DMS79 treated with DMSO at 0.1 percent for 48 hours (cell line): ENCODE measurements around the gene APOC1.
"Not testable (repeated sequence)": the region's sequence is repeated elsewhere in the genome, so short reads cannot be mapped to it uniquely, and the experiment has no call there.

Source experiments
- DNase-seq: peaks from one replicate; lab custom pipeline; 2025; lab: John Stamatoyannopoulos, UW

The APOC1 gene

GRCh38 chr19:44914433-44915206 lies at the start of gene APOC1:
APOC1 (plus strand) TSS chr19:44914608; CDS start chr19:44914892, 284 bp downstream.
- peak; percentile 84 for DNase-seq

GRCh38 chr19:44865196-44865767 lies 49.1 kb upstream of the APOC1 start:
- no peak for DNase-seq

- no peak for DNase-seq
Measured at GRCh38 chr19:44866664-44867063, 47.7 kb upstream of the APOC1 start.

GRCh38 chr19:44867578-44867977 lies 46.8 kb upstream of the APOC1 start:
- no peak for DNase-seq

- no peak for DNase-seq
Measured at GRCh38 chr19:44869733-44870470, 44.5 kb upstream of the APOC1 start.

GRCh38 chr19:44871809-44872208 lies 42.6 kb upstream of the APOC1 start:
- DNase-seq = no peak

- DNase-seq = no peak
Measured at GRCh38 chr19:44872661-44873060, 41.7 kb upstream of the APOC1 start.

GRCh38 chr19:44874317-44874716 lies 40.1 kb upstream of the APOC1 start:
- DNase-seq = no peak

- DNase-seq = no peak
Measured at GRCh38 chr19:44875666-44876451, 38.5 kb upstream of the APOC1 start.

GRCh38 chr19:44876930-44877535 lies 37.4 kb upstream of the APOC1 start:
- DNase-seq = no peak

- no peak for DNase-seq
Measured at GRCh38 chr19:44878120-44878865, 36.1 kb upstream of the APOC1 start.

- no peak for DNase-seq
Measured at GRCh38 chr19:44879309-44880065, 34.9 kb upstream of the APOC1 start.

GRCh38 chr19:44882063-44882462 lies 32.3 kb upstream of the APOC1 start:
- no peak for DNase-seq

GRCh38 chr19:44882619-44883397 lies 31.6 kb upstream of the APOC1 start:
- not testable (repeated sequence) for DNase-seq

- no peak for DNase-seq
Measured at GRCh38 chr19:44883922-44884321, 30.5 kb upstream of the APOC1 start.

GRCh38 chr19:44884566-44884965 lies 29.8 kb upstream of the APOC1 start:
- DNase-seq = no peak

- no peak for DNase-seq
Measured at GRCh38 chr19:44886141-44886540, 28.3 kb upstream of the APOC1 start.

- no peak for DNase-seq
Measured at GRCh38 chr19:44887648-44888047, 26.8 kb upstream of the APOC1 start.

GRCh38 chr19:44888335-44888734 lies 26.1 kb upstream of the APOC1 start:
- not testable (repeated sequence) for DNase-seq
